ENCODE results near the gene C14orf119. TPM values are rescaled to one million over a fixed set of nuclear protein-coding genes. Genes with fewer than 3 reads are reported as not detected.
A peak's percentile ranks its signal among the peaks of the same experiment; 100 is the strongest.

C14orf119 gene
- total RNA-seq, 1 donor from 2014 or later = 53.0 TPM

DNA sequence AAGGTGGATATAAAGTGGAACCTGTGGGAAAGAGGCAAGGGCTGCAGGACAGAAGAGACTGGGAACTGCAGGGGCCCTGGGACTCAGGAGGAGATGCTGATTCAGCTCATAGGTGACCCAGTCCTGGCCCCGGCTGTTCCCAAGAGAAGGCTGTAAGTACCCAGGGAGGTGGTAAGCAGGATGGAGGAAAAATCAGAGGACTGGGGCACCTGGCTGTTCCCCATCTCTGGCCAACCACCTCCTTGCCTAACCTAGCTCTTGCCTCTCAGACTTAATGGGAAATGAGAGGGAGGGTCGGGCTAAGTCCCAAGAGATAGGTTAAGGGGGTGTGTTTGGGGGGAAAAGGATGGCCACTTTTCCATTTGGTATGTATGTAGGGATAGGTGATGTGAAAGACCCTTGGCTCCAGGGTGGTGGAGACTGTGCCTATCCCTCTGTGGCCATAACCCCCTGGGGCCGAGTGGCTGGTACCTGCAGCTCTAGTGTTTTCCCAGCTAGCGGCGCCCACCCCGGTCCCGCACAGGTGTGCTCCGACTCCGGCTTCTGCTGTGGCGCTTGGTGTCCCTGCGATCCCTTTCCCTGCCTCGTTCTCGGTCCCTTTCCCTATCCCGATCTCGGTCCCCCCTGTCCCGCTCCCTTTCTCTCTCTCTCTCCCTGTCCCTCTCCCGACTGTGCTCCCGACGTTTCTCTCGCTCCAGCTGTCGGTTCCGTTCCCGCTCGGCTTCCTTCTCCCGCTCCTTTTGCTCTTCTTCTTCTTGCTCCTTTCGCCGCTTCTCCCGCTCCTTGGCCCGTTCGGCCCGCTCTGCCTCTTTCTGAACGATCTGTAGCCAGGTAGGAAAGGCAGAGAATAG is 36.4 kb upstream of the C14orf119 start:
- peaks cover 26% of the 10 kb centered on the region for H3K4me1 Mint-ChIP-seq (ENCODE audit: unreplicated experiment)
- DNase-seq (ENCODE audit: extremely low spot score, unreplicated experiment) = no peak
- peak overlapping the region; percentile 83 for H3K27ac Mint-ChIP-seq
- TF ChIP-seq, protein P1, sequence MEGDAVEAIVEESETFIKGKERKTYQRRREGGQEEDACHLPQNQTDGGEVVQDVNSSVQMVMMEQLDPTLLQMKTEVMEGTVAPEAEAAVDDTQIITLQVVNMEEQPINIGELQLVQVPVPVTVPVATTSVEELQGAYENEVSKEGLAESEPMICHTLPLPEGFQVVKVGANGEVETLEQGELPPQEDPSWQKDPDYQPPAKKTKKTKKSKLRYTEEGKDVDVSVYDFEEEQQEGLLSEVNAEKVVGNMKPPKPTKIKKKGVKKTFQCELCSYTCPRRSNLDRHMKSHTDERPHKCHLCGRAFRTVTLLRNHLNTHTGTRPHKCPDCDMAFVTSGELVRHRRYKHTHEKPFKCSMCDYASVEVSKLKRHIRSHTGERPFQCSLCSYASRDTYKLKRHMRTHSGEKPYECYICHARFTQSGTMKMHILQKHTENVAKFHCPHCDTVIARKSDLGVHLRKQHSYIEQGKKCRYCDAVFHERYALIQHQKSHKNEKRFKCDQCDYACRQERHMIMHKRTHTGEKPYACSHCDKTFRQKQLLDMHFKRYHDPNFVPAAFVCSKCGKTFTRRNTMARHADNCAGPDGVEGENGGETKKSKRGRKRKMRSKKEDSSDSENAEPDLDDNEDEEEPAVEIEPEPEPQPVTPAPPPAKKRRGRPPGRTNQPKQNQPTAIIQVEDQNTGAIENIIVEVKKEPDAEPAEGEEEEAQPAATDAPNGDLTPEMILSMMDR (conservative IDR thresholded peaks at IDR 0.05) = no peak
- H3K36me3 Mint-ChIP-seq = peaks cover 19% of the 10 kb centered on the region
- peak overlapping the region; percentile 59 for H3K4me3 Mint-ChIP-seq
- no peaks in the 10 kb centered on the region for H3K9me3 Mint-ChIP-seq
- no peaks in the 10 kb centered on the region for H3K27me3 Mint-ChIP-seq

- no peak overlapping the region for H3K4me3 Mint-ChIP-seq
- H3K9me3 Mint-ChIP-seq = no peaks in the 10 kb centered on the region
- H3K4me1 Mint-ChIP-seq (ENCODE audit: unreplicated experiment) = peaks cover 29% of the 10 kb centered on the region
- H3K27me3 Mint-ChIP-seq = no peaks in the 10 kb centered on the region
- DNase-seq (ENCODE audit: extremely low spot score, unreplicated experiment) = no peak
- peak overlapping the region; percentile 36 for H3K27ac Mint-ChIP-seq
- TF ChIP-seq, protein P1 (conservative IDR thresholded peaks at IDR 0.05) = no peak
- H3K36me3 Mint-ChIP-seq = peaks cover 23% of the 10 kb centered on the region
Observed at GRCh38 chr14:23060536-23061260, 34.6 kb upstream of the C14orf119 start.

DNA sequence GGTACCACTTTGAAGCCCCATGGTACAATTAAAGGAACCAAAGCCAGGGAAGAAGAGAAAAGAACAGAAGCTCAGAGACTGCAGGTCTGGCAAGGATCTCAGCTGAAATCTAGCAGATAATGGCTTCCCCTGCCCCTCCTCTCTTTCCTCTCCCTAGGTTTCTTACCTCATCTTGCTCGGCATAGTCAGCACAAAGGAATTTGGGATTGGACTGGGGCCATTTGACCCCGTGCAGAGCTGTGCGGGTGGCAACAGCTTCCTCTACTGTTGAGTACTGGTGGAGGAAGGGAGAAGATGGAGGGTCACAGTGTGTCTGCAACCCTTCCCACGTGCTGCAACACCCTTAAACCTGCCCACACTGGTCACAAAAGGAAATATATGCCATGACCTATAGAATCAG is 33.3 kb upstream of the C14orf119 start:
- no peak for DNase-seq (ENCODE audit: extremely low spot score, unreplicated experiment)

GRCh38 chr14:23063601-23064000 is 31.7 kb upstream of the C14orf119 start:
- H3K36me3 Mint-ChIP-seq = peaks cover 28% of the 10 kb centered on the region
- peaks cover 22% of the 10 kb centered on the region for H3K4me1 Mint-ChIP-seq (ENCODE audit: unreplicated experiment)
- no peaks in the 10 kb centered on the region for H3K9me3 Mint-ChIP-seq
- TF ChIP-seq, protein P1 (conservative IDR thresholded peaks at IDR 0.05) = no peak
- peak; percentile 18 for DNase-seq (ENCODE audit: extremely low spot score, unreplicated experiment)
- H3K27ac Mint-ChIP-seq = peak overlapping the region; percentile 86
- peak overlapping the region; percentile 65 for H3K4me3 Mint-ChIP-seq
- no peaks in the 10 kb centered on the region for H3K27me3 Mint-ChIP-seq

More for the DNA sequence above, 33.3 kb upstream of the C14orf119 start:
- Mint-ChIP-seq H3K36me3 (peaks cover 28% of the 10 kb centered on the region), H3K9me3 (no peaks in the 10 kb centered on the region), H3K27ac (peak overlapping the region; percentile 85), H3K4me3 (peak overlapping the region; percentile 34), H3K4me1 (ENCODE audit: unreplicated experiment) (peaks cover 23% of the 10 kb centered on the region), H3K27me3 (no peaks in the 10 kb centered on the region)
- TF ChIP-seq, protein P1 (conservative IDR thresholded peaks at IDR 0.05) = no peak

DNA sequence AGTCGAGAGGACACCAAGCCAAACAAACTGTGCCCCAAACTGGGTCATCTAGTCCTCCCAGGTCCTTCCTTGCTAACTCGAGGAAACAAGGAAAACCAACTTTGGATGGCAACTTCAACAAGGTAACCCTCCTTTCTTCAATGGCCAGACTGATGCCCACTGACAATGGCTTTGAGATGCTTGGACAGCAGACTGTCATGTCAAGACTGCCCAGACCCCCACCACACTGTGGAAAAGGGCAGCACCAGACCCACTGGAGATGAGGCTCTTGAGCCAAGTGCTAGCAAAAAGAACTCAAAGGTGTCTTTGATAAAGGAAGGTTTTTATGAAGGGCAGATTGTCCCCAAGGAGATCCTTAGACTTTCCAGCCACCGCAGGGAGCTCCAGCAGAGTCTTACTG is 28.9 kb upstream of the C14orf119 start:
- peaks cover 38% of the 10 kb centered on the region for H3K4me1 Mint-ChIP-seq (ENCODE audit: unreplicated experiment)
- peaks cover 40% of the 10 kb centered on the region for H3K36me3 Mint-ChIP-seq
- no peak for DNase-seq (ENCODE audit: extremely low spot score, unreplicated experiment)
- H3K4me3 Mint-ChIP-seq = no peak overlapping the region
- TF ChIP-seq, protein P1 (conservative IDR thresholded peaks at IDR 0.05) = no peak
- H3K27me3 Mint-ChIP-seq = no peaks in the 10 kb centered on the region
- no peaks in the 10 kb centered on the region for H3K9me3 Mint-ChIP-seq
- H3K27ac Mint-ChIP-seq = no peak overlapping the region

Measured in type B pancreatic cell (in vitro differentiated cells).